Esophagus muscularis mucosa (tissue), 2 donors: ENCODE data around the gene TMEM11.

Experiments
- EP300 ChIP-seq: sonication (generic); formaldehyde crosslinking; IDR thresholded peaks from one replicate; pipeline ENCODE4 v1.6.1; 2017; ENCODE audit warnings: antibody characterized with exemption
- POLR2A ChIP-seq: fragments of 450-650 bp; IDR thresholded peaks from one replicate; pipeline ENCODE4 v1.6.1; 2017; ENCODE audit warnings: antibody characterized with exemption, moderate library complexity, mild to moderate bottlenecking, low read depth

- TF ChIP-seq POLR2A (no peak), EP300 (no peak)
Measured at GRCh38 chr17:21202512-21202911, 11.4 kb downstream of the TMEM11 start.
